Mesothelial cell of epicardium (in vitro differentiated cells): ENCODE measurements around the gene RNF187. TPM values are rescaled to one million over a fixed set of nuclear protein-coding genes. Genes with fewer than 3 reads are reported as not detected.

Source experiments
- DNase-seq, 2 experiments: peaks; one replicate each; pipeline ENCODE4 v3.0.0; 2021; ENCODE audit warnings: low spot score in 2 of 2; ENCODE audit not compliant: unreplicated experiment in 2 of 2
- H3K27ac Mint-ChIP-seq: 2 replicates; pipeline ENCODE4 v1.8.0; 2021; ENCODE audit warnings: mixed read lengths
- H3K27me3 Mint-ChIP-seq: 2 replicates; pipeline ENCODE4 v1.8.0; 2021; ENCODE audit warnings: low read depth, mixed read lengths
- H3K36me3 Mint-ChIP-seq: 2 replicates; pipeline ENCODE4 v1.8.0; 2021; ENCODE audit warnings: mixed read lengths
- H3K4me1 Mint-ChIP-seq: 2 replicates; pipeline ENCODE4 v1.8.0; 2021; ENCODE audit warnings: mixed read lengths
- H3K4me3 Mint-ChIP-seq: 2 replicates; pipeline ENCODE4 v1.8.0; 2021; ENCODE audit warnings: mild to moderate bottlenecking, moderate library complexity, mixed read lengths
- H3K9me3 Mint-ChIP-seq: 2 replicates; pipeline ENCODE4 v1.8.0; 2021; ENCODE audit warnings: mixed read lengths
- CTCF ChIP-seq: fragments of 200-600 bp; sonication (generic); IDR thresholded peaks from one replicate; pipeline ENCODE4 v1.5.0; 2021; ENCODE audit warnings: antibody characterized with exemption; ENCODE audit not compliant: unreplicated experiment
- total RNA-seq: library from RNA; stranded (reverse); gene quantifications from 3 replicates; pipeline ENCODE4 v1.2.1, GENCODE V29; 2021

RNF187 gene
- total RNA-seq, 1 donor from 2014 or later = 85.1 TPM

GRCh38 chr1:228478912-228479711 is 8.1 kb upstream of the RNF187 start:
- H3K4me3 Mint-ChIP-seq = no peak overlapping the region
- H3K27me3 Mint-ChIP-seq = peaks cover 42% of the 10 kb centered on the region
- no peak for TF ChIP-seq CTCF
- no peaks in the 10 kb centered on the region for H3K4me1 Mint-ChIP-seq
- H3K36me3 Mint-ChIP-seq = no peaks in the 10 kb centered on the region
- H3K27ac Mint-ChIP-seq = no peak overlapping the region
- DNase-seq = no peak
- no peaks in the 10 kb centered on the region for H3K9me3 Mint-ChIP-seq

- peaks cover 31% of the 10 kb centered on the region for H3K27me3 Mint-ChIP-seq
- TF ChIP-seq CTCF = no peak
- DNase-seq = no peak
- no peak overlapping the region for H3K27ac Mint-ChIP-seq
- H3K36me3 Mint-ChIP-seq = no peaks in the 10 kb centered on the region
- H3K9me3 Mint-ChIP-seq = no peaks in the 10 kb centered on the region
- peaks cover 7% of the 10 kb centered on the region for H3K4me1 Mint-ChIP-seq
- H3K4me3 Mint-ChIP-seq = no peak overlapping the region
Observed at GRCh38 chr1:228483789-228484188, 3.4 kb upstream of the RNF187 start.

- H3K27ac Mint-ChIP-seq = peak overlapping the region; percentile 99
- H3K36me3 Mint-ChIP-seq = peaks cover 14% of the 10 kb centered on the region
- peaks cover 11% of the 10 kb centered on the region for H3K4me1 Mint-ChIP-seq
- peaks cover 13% of the 10 kb centered on the region for H3K27me3 Mint-ChIP-seq
- H3K9me3 Mint-ChIP-seq = no peaks in the 10 kb centered on the region
- no peak for TF ChIP-seq CTCF
- peak overlapping the region; percentile 93 for H3K4me3 Mint-ChIP-seq
- peak; percentile 54 to 70 for DNase-seq
Observed at GRCh38 chr1:228486596-228487335, 416 bp upstream of the RNF187 start.

- no peaks in the 10 kb centered on the region for H3K9me3 Mint-ChIP-seq
- peak overlapping the region; percentile 71 for H3K27ac Mint-ChIP-seq
- no peak for TF ChIP-seq CTCF
- H3K27me3 Mint-ChIP-seq = peaks cover 5% of the 10 kb centered on the region
- peak overlapping the region; percentile 77 for H3K4me3 Mint-ChIP-seq
- peaks cover 11% of the 10 kb centered on the region for H3K4me1 Mint-ChIP-seq
- no peak for DNase-seq
- peaks cover 22% of the 10 kb centered on the region for H3K36me3 Mint-ChIP-seq
Observed at GRCh38 chr1:228488125-228488817, 1.1 kb downstream of the RNF187 start.

GRCh38 chr1:228488818-228489674 is 1.9 kb downstream of the RNF187 start:
- no peaks in the 10 kb centered on the region for H3K9me3 Mint-ChIP-seq
- peak overlapping the region; percentile 53 for H3K27ac Mint-ChIP-seq

More at GRCh38 chr1:228488818-228489674, 1.9 kb downstream of the RNF187 start:
- peaks cover 11% of the 10 kb centered on the region for H3K4me1 Mint-ChIP-seq
- H3K27me3 Mint-ChIP-seq = peaks cover 2% of the 10 kb centered on the region
- peak overlapping the region; percentile 77 for H3K4me3 Mint-ChIP-seq
- TF ChIP-seq CTCF = no peak
- DNase-seq = no peak
- H3K36me3 Mint-ChIP-seq = peaks cover 27% of the 10 kb centered on the region
